Parathyroid adenoma (tissue), 2 donors: Measurements from ENCODE around the gene KRT222.

Experiments
- H2AFZ ChIP-seq: fragments of 300-600 bp; sonication (generic); one replicate; pipeline ENCODE4 v1.7.0; 2017; ENCODE audit warnings: antibody characterized with exemption, mild to moderate bottlenecking
- H3K27ac ChIP-seq: fragments of 300-600 bp; sonication (generic); one replicate; pipeline ENCODE4 v1.7.0; 2017
- H3K27me3 ChIP-seq: fragments of 300-600 bp; sonication (generic); one replicate; pipeline ENCODE4 v1.7.0; 2017; ENCODE audit warnings: low read length; ENCODE audit not compliant: control insufficient read depth, insufficient read depth
- H3K36me3 ChIP-seq: fragments of 300-600 bp; sonication (generic); one replicate; pipeline ENCODE4 v1.7.0; 2017; ENCODE audit warnings: low read length; ENCODE audit not compliant: control insufficient read depth, insufficient read depth
- H3K4me1 ChIP-seq: fragments of 300-600 bp; sonication (generic); one replicate; pipeline ENCODE4 v1.7.0; 2017; ENCODE audit warnings: control low read depth
- H3K4me2 ChIP-seq: fragments of 300-600 bp; sonication (generic); one replicate; pipeline ENCODE4 v1.7.0; 2017; ENCODE audit warnings: low read length
- H3K4me3 ChIP-seq: fragments of 300-600 bp; sonication (generic); one replicate; pipeline ENCODE4 v1.7.0; 2017; ENCODE audit warnings: low read depth, low read length
- H3K79me2 ChIP-seq: fragments of 300-600 bp; sonication (generic); one replicate; pipeline ENCODE4 v1.7.0; 2017; ENCODE audit warnings: control low read depth
- H3K9ac ChIP-seq: fragments of 300-600 bp; sonication (generic); one replicate; pipeline ENCODE4 v1.7.0; 2017; ENCODE audit warnings: mild to moderate bottlenecking
- H3K9me3 ChIP-seq: fragments of 300-600 bp; sonication (generic); one replicate; pipeline ENCODE4 v1.7.0; 2017; ENCODE audit warnings: low read length; ENCODE audit not compliant: control insufficient read depth
- TF ChIP-seq, protein P1 (sequence below): fragments of 300-600 bp; sonication (generic); IDR thresholded peaks from one replicate; pipeline ENCODE4 v1.7.0; 2017; ENCODE audit warnings: antibody characterized with exemption, mild to moderate bottlenecking
- donor health status: primary hyperparathyroidism.

KRT222 gene

DNA sequence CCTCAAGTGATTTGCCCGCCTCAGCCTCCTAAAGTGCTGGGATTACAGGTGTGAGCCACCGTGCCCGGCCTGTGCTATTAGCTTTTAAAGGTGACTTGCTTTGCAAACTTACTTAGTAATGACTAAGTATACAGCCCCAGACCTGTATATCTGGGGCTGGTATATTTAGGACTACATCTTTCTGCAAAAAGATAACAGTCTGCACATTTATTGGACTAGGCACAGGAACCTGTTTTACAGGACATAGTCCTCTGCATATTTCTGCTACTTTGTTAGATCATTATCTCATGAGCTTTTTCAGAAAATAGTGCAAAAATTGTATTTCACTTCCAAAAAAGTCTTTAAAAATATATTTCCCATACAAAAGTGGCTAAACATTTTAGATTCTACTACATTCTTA lies 37.3 kb upstream of the KRT222 start:
- TF ChIP-seq, protein P1, sequence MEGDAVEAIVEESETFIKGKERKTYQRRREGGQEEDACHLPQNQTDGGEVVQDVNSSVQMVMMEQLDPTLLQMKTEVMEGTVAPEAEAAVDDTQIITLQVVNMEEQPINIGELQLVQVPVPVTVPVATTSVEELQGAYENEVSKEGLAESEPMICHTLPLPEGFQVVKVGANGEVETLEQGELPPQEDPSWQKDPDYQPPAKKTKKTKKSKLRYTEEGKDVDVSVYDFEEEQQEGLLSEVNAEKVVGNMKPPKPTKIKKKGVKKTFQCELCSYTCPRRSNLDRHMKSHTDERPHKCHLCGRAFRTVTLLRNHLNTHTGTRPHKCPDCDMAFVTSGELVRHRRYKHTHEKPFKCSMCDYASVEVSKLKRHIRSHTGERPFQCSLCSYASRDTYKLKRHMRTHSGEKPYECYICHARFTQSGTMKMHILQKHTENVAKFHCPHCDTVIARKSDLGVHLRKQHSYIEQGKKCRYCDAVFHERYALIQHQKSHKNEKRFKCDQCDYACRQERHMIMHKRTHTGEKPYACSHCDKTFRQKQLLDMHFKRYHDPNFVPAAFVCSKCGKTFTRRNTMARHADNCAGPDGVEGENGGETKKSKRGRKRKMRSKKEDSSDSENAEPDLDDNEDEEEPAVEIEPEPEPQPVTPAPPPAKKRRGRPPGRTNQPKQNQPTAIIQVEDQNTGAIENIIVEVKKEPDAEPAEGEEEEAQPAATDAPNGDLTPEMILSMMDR, result no peak
- Histone ChIP-seq H3K4me1 (no peaks in the 10 kb centered on the region), H3K27ac (no peak overlapping the region), H3K79me2 (no peaks in the 10 kb centered on the region), H3K4me2 (peak overlapping the region; percentile 22), H3K27me3 (no peaks in the 10 kb centered on the region), H2AFZ (no peak overlapping the region), H3K9me3 (no peaks in the 10 kb centered on the region), H3K36me3 (no peaks in the 10 kb centered on the region), H3K4me3 (no peak overlapping the region), H3K9ac (no peak overlapping the region)

GRCh38 chr17:40699853-40700252 lies 34.9 kb upstream of the KRT222 start:
- H3K36me3 ChIP-seq, result no peaks in the 10 kb centered on the region

DNA sequence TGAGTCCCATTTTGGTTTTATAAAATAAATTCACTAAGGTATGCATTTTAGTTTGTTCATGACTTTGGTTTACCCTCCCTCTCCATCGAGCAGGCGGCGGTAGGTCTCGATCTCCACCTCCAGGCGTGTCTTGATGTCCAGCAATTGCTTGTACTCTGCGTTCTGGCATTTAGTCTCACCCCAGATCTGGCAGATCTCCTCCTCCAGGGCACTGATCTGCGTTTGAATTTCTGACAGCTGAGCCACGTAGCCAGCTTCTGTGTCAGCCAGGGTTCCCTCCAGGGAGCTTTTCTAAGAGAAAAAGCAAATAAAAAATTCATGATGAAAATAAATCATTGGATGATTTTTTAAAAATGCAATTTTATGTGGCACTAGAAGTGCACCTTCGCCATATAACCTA lies 34.4 kb upstream of the KRT222 start:
- Histone ChIP-seq H3K9me3 (no peaks in the 10 kb centered on the region), H3K27ac (no peak overlapping the region), H3K36me3 (no peaks in the 10 kb centered on the region), H2AFZ (no peak overlapping the region), H3K9ac (no peak overlapping the region), H3K4me2 (no peak overlapping the region), H3K4me3 (no peak overlapping the region), H3K4me1 (no peaks in the 10 kb centered on the region), H3K27me3 (no peaks in the 10 kb centered on the region), H3K79me2 (no peaks in the 10 kb centered on the region)
- TF ChIP-seq, protein P1, result no peak

More at GRCh38 chr17:40699853-40700252, 34.9 kb upstream of the KRT222 start:
- H2AFZ ChIP-seq, result no peak overlapping the region
- no peaks in the 10 kb centered on the region for H3K9me3 ChIP-seq
- no peaks in the 10 kb centered on the region for H3K4me1 ChIP-seq
- no peaks in the 10 kb centered on the region for H3K79me2 ChIP-seq
- H3K27ac ChIP-seq, result no peak overlapping the region
- H3K27me3 ChIP-seq, result no peaks in the 10 kb centered on the region
- no peak overlapping the region for H3K9ac ChIP-seq
- H3K4me2 ChIP-seq, result no peak overlapping the region
- no peak overlapping the region for H3K4me3 ChIP-seq
- TF ChIP-seq, protein P1, result no peak

DNA sequence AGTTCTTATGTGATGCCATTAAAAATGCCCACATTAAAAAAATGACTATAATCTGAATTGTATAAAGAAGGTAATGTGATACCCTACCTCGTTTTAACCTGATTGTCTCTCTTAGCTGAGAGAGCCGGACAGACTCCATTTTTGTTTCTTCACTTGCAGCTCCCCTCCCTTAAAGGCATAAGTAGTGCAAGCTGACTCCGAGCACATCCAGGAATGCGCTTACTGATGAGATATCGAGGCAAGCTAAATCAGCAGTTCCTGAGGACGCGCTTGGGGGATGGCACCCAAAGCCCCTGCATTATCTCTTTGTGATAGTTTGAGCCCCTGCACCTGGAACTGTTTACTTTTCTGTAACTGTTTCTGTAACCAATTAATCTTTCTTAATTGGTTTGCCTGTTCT lies 32.3 kb upstream of the KRT222 start:
- H3K79me2 ChIP-seq, result no peaks in the 10 kb centered on the region
- H3K4me2 ChIP-seq, result no peak overlapping the region
- no peaks in the 10 kb centered on the region for H3K9me3 ChIP-seq
- H3K27me3 ChIP-seq, result no peaks in the 10 kb centered on the region
- H3K4me3 ChIP-seq, result no peak overlapping the region
- H3K36me3 ChIP-seq, result no peaks in the 10 kb centered on the region
- no peak overlapping the region for H2AFZ ChIP-seq
- TF ChIP-seq, protein P1, result no peak
- no peak overlapping the region for H3K9ac ChIP-seq
- H3K4me1 ChIP-seq, result no peaks in the 10 kb centered on the region
- H3K27ac ChIP-seq, result no peak overlapping the region

GRCh38 chr17:40696651-40697072 lies 31.7 kb upstream of the KRT222 start:
- no peaks in the 10 kb centered on the region for H3K27me3 ChIP-seq
- H3K4me2 ChIP-seq, result no peak overlapping the region
- no peaks in the 10 kb centered on the region for H3K9me3 ChIP-seq
- H3K9ac ChIP-seq, result no peak overlapping the region
- no peak overlapping the region for H2AFZ ChIP-seq
- no peak overlapping the region for H3K27ac ChIP-seq
- no peak overlapping the region for H3K4me3 ChIP-seq
- no peaks in the 10 kb centered on the region for H3K4me1 ChIP-seq
- no peaks in the 10 kb centered on the region for H3K79me2 ChIP-seq
- TF ChIP-seq, protein P1, result no peak
- H3K36me3 ChIP-seq, result no peaks in the 10 kb centered on the region
